GM12878 (cell line): ENCODE measurements around the gene ABHD12B. TPM values are rescaled to one million over a fixed set of nuclear protein-coding genes. Genes with fewer than 3 reads are reported as not detected.

Source experiments
- ATAC-seq: fragments of 200-7000 bp; cut with Tn5 transposase; 3 replicates; pipeline ENCODE4 v1.9.1; 2020; ENCODE audit warnings: mild to moderate bottlenecking, moderate library complexity
- BruUV-seq: library from RNA; stranded (reverse); fragments of 400-500 nt; replicated peaks from 2 replicates; lab custom pipeline; 2021; lab: Mats Ljungman, UMichigan
- CTCF ChIA-PET: fragments of 300-600 bp; sonication (Branson Sonifier 250); formaldehyde crosslinking; extraction: SDS; loops from one replicate; lab custom pipeline; 2021; ENCODE audit warnings: inconsistent platforms; lab: Yijun Ruan, JAX
- POLR2A ChIA-PET: fragments of 350-600 bp; formaldehyde crosslinking; extraction: SDS; loops from one replicate; lab custom pipeline; 2021; ENCODE audit warnings: inconsistent platforms; lab: Charles Lee
- RAD21 ChIA-PET: fragments of 300-600 bp; sonication (Branson Sonifier 250); formaldehyde crosslinking; loops from one replicate; lab custom pipeline; 2023; ENCODE audit warnings: antibody characterized with exemption; ENCODE audit not compliant: unreplicated experiment; lab: Charles Lee
- SMC1A ChIA-PET: fragments of 300-600 bp; sonication (Branson Sonifier 250); formaldehyde crosslinking; loops from one replicate; lab custom pipeline; 2023; ENCODE audit not compliant: unreplicated experiment, uncharacterized antibody; lab: Charles Lee
- DNase-seq: peaks from one replicate; pipeline ENCODE4 v3.0.0-alpha.2; 2011; ENCODE audit warnings: low read depth, low spot score
- FAIRE-seq: peaks from 3 replicates; lab custom pipeline; 2011; peaks lifted over from hg19 to GRCh38; lab: Jason Lieb, UNC
- H2AFZ ChIP-seq: 2 replicates; pipeline ENCODE4 v1.6.0; 2011; ENCODE audit warnings: low read depth, low read length, control low read depth; ENCODE audit not compliant: control insufficient read depth
- H3K27ac ChIP-seq: 2 replicates; pipeline ENCODE4 v1.5.1; 2011; ENCODE audit warnings: control low read depth; ENCODE audit not compliant: control insufficient read depth, insufficient read depth
- H3K27me3 ChIP-seq, 2 experiments: replicated peaks in 1 of 2; 2 replicates each; pipeline versions ENCODE4 v1.6.0 to v1.6.1; 2011; ENCODE audit warnings: low read length in 1 of 2; ENCODE audit not compliant: control insufficient read depth in 2 of 2, insufficient read depth in 2 of 2
- H3K36me3 ChIP-seq, 2 experiments: 2 replicates each; pipeline ENCODE4 v1.5.1; 2011; ENCODE audit warnings: low read length in 1 of 2; ENCODE audit not compliant: control insufficient read depth in 2 of 2, insufficient read depth in 2 of 2
- H3K4me1 ChIP-seq: 2 replicates; pipeline ENCODE4 v1.6.1; 2011; ENCODE audit warnings: mild to moderate bottlenecking, low read length, moderate library complexity, mixed read lengths; ENCODE audit not compliant: control insufficient read depth, insufficient read depth
- H3K4me2 ChIP-seq: 2 replicates; pipeline ENCODE4 v1.6.0; 2011; ENCODE audit warnings: control low read depth; ENCODE audit not compliant: control insufficient read depth, insufficient read depth
- H3K4me3 ChIP-seq: fragments of 200-600 bp; sonication (generic); 2 replicates; pipeline ENCODE4 v1.5.1; 2016
- H3K79me2 ChIP-seq: 2 replicates; pipeline ENCODE4 v1.6.0; 2011; ENCODE audit warnings: low read length; ENCODE audit not compliant: control insufficient read depth, insufficient read depth
- H3K9ac ChIP-seq: 2 replicates; pipeline ENCODE4 v1.8.0; 2011; ENCODE audit warnings: low read length, control low read depth, mixed read lengths; ENCODE audit not compliant: control insufficient read depth, insufficient read depth
- H3K9me3 ChIP-seq: replicated peaks from 3 replicates; pipeline ENCODE4 v1.5.1; 2011; ENCODE audit warnings: mild to moderate bottlenecking, low read length; ENCODE audit not compliant: control insufficient read depth, insufficient read depth
- H4K20me1 ChIP-seq: 2 replicates; pipeline ENCODE4 v1.6.0; 2011; ENCODE audit not compliant: control insufficient read depth, insufficient read depth
- CHD2 ChIP-seq: IDR thresholded peaks from 2 replicates; pipeline ENCODE4 v1.6.1; 2011; ENCODE audit warnings: low read depth, low read length, improper control_type of control experiment, borderline replicate concordance
- CTCF ChIP-seq, 3 experiments: IDR thresholded peaks in 2 of 3; conservative IDR thresholded peaks in 1 of 3; 2 replicates each; pipeline ENCODE4 v1.5.1; 2011; ENCODE audit warnings: low read depth in 3 of 3, low read length in 3 of 3, mild to moderate bottlenecking in 3 of 3, control low read depth in 2 of 3, moderate library complexity in 2 of 3, inconsistent platforms in 1 of 3, mixed read lengths in 1 of 3; ENCODE audit not compliant: control insufficient read depth in 2 of 3, insufficient read depth in 1 of 3; ENCODE audit errors: extremely low read depth in 1 of 3
- EGR1 ChIP-seq, 2 experiments: IDR thresholded peaks; 1 replicate in 1 of 2; 2 replicates in 1 of 2; pipeline ENCODE4 v1.6.1; 2011 to 2012; ENCODE audit warnings: low read depth in 2 of 2, low read length in 2 of 2, borderline replicate concordance in 1 of 2, mild to moderate bottlenecking in 1 of 2, moderate library complexity in 1 of 2
- HDAC6 ChIP-seq: fragments of 200-600 bp; sonication (generic); IDR thresholded peaks from one replicate; pipeline ENCODE4 v1.8.0; 2017; ENCODE audit warnings: antibody characterized with exemption; ENCODE audit not compliant: unreplicated experiment
- MEF2B ChIP-seq: fragments of 450-650 bp; IDR thresholded peaks from 2 replicates; pipeline ENCODE4 v1.6.1; 2018; ENCODE audit warnings: mild to moderate bottlenecking, moderate library complexity; ENCODE audit not compliant: partially characterized antibody, poor library complexity, severe bottlenecking
- MLLT1 ChIP-seq: fragments of 450-650 bp; IDR thresholded peaks from 2 replicates; pipeline ENCODE4 v1.6.1; 2016; ENCODE audit warnings: mild to moderate bottlenecking
- RELB ChIP-seq: fragments of 450-650 bp; IDR thresholded peaks from 2 replicates; pipeline ENCODE4 v1.6.1; 2017; ENCODE audit warnings: low read depth, mild to moderate bottlenecking, moderate library complexity
- STAT1 ChIP-seq: fragments of 450-650 bp; conservative IDR thresholded peaks from 2 replicates; pipeline ENCODE4 v1.6.1; 2014; ENCODE audit warnings: antibody characterized with exemption, mild to moderate bottlenecking
- TBL1XR1 ChIP-seq: IDR thresholded peaks from 2 replicates; pipeline ENCODE4 v1.6.1; 2012; ENCODE audit warnings: low read depth, low read length, improper control_type of control experiment
- ZNF687 ChIP-seq: fragments of 450-650 bp; IDR thresholded peaks from 2 replicates; pipeline ENCODE4 v1.6.1; 2017; ENCODE audit warnings: mild to moderate bottlenecking, moderate library complexity
- WGBS: methylation state at CpG from one replicate; pipeline ENCODE4 v1.1.6; 2016; ENCODE audit warnings: low lambda C conversion rate; ENCODE audit not compliant: insufficient replicate concordance, insufficient coverage; ENCODE audit errors: missing lambda C conversion rate; 5-methylcytosine and 5-hydroxymethylcytosine counted together
- in situ Hi-C: fragments of 300-500 bp; cut with MboI; formaldehyde crosslinking; loops from 9 replicates; pipeline ENCODE4 v1.14.3; 2018; ENCODE audit warnings: mixed read lengths
- intact Hi-C: fragments of 100-400 bp; cut with micrococcal nuclease; formaldehyde crosslinking; loops from one replicate; pipeline ENCODE4 v1.14.2; 2022; ENCODE audit not compliant: unreplicated experiment
- polyA plus RNA-seq, 11 experiments: library from polyadenylated mRNA; depleted of rRNA in 4 of 11; unstranded in 6 of 11; stranded (reverse) in 5 of 11; fragments of >200 nt; fragmentation: Nextera tagmentation in 4 of 11; fragmentation: Illumina TruSeq in 1 of 11; extraction: Ambion mirVana in 4 of 11; extraction: Trizol in 1 of 11; gene quantifications; 1 replicate in 1 of 11; 2 replicates in 10 of 11; pipeline versions ENCODE4 v1.2.1 to v1.2.3, GENCODE V29; 2011 to 2016; ENCODE audit warnings: inconsistent platforms in 2 of 11, missing spikeins in 2 of 11, low read depth in 1 of 11
- total RNA-seq, 4 experiments: library from RNA; depleted of rRNA in 3 of 4; stranded (reverse); fragments of >200 nt in 3 of 4; fragmentation: Illumina TruSeq in 1 of 4; extraction: Trizol in 1 of 4; gene quantifications; 2 replicates each; pipeline versions ENCODE4 v1.2.1 to v1.2.3, GENCODE V29; 2013 to 2021

Gene ABHD12B
- total and polyA plus RNA-seq, 10 of the 15 experiments (the other 5 are each of a cell fraction or from before 2014, with no cell fraction given) = not detected

GRCh38 chr14:50830044-50830931 is 41.6 kb upstream of the ABHD12B start:
- intact Hi-C loops = loop anchor here (2.0 kb wide), 2 partner anchors 31 to 39 kb away; no protein-coding TSS in a partner anchor
- POLR2A ChIA-PET = interaction anchor here (0.8 to 6.0 kb wide), 11 partner anchors 8 to 153 kb away, joined by 3 to 36 read pairs (median 6); no protein-coding TSS in a partner anchor
- 0 out of 2 replicates have a peak, but pooled peaks have one; percentile 18 for TF ChIP-seq CHD2
- peak in 1 of 2 experiments; percentile 66; a peak in 1 of 3 replicates for TF ChIP-seq EGR1 (IDR thresholded peaks at IDR 0.05; ENCODE audit: borderline replicate concordance in 1 of 2, low read depth in 2 of 2, low read length in 2 of 2)
- no peak for TF ChIP-seq CTCF (IDR thresholded peaks at IDR 0.05 in 2 of 3, conservative IDR thresholded peaks at IDR 0.05 in 1 of 3; ENCODE audit: control insufficient read depth in 2 of 3, extremely low read depth in 1 of 3, insufficient read depth in 1 of 3, low read depth in 3 of 3, low read length in 3 of 3)
- TF ChIP-seq RELB = 0 out of 2 replicates have a peak, but pooled peaks have one; percentile 40
- 0 out of 2 replicates have a peak, but pooled peaks have one; percentile 4 for TF ChIP-seq TBL1XR1
- 0 out of 2 replicates have a peak, but pooled peaks have one; percentile 30 for TF ChIP-seq STAT1
- peak; percentile 25 for TF ChIP-seq HDAC6
- TF ChIP-seq ZNF687 = peak; percentile 43
- peak; percentile 46 for TF ChIP-seq MEF2B
- peak; percentile 42; the same call in 1 of the 2 replicates for TF ChIP-seq MLLT1

More at GRCh38 chr14:50830044-50830931, 41.6 kb upstream of the ABHD12B start:
- no peaks in the 10 kb centered on the region for H3K27me3 ChIP-seq
- RAD21 ChIA-PET = interaction anchor here (1.0 to 6.8 kb wide), 11 partner anchors 8 to 164 kb away, joined by 3 to 106 read pairs (median 10); no protein-coding TSS in a partner anchor
- H3K4me2 ChIP-seq = peak overlapping the region; percentile 80
- FAIRE-seq (no peak), ATAC-seq (peak; percentile 70), DNase-seq (peak; percentile 27)
- 0 out of 2 replicates have a peak, but pooled peaks cover 4% of the 10 kb centered on the region for H4K20me1 ChIP-seq
- SMC1A ChIA-PET = interaction anchor here (0.8 to 16.9 kb wide), 12 partner anchors 11 to 164 kb away, joined by 3 to 360 read pairs (median 7); no protein-coding TSS in a partner anchor
- in situ Hi-C loops = no loop called here
- peak overlapping the region; percentile 83 for H3K9ac ChIP-seq
- peaks cover 72% of the 10 kb centered on the region for H3K79me2 ChIP-seq
- peaks cover 24% of the 10 kb centered on the region for H3K4me1 ChIP-seq
- peak overlapping the region; percentile 87 for H3K27ac ChIP-seq
- 2% methylated on average over 82 of the region's 93 CpGs for whole genome bisulfite sequencing
- CTCF ChIA-PET = interaction anchor here (0.6 to 9.2 kb wide), 12 partner anchors 9 to 91 kb away, joined by 3 to 98 read pairs (median 5); no protein-coding TSS in a partner anchor
- peak overlapping the region; percentile 96 for H3K4me3 ChIP-seq
- peaks cover 0 to 2% of the 10 kb centered on the region in 2 experiments; a peak in 1 of 4 replicates for H3K36me3 ChIP-seq
- BruUV-seq = no TSS peak
- no peaks in the 10 kb centered on the region for H3K9me3 ChIP-seq
- H2AFZ ChIP-seq = peak overlapping the region; percentile 63
